Lower lobe of right lung (tissue), 2 donors: ENCODE measurements around the gene PEAK1. TPM values are rescaled to one million over a fixed set of nuclear protein-coding genes. Genes with fewer than 3 reads are reported as not detected.

ENCODE experiments used
- ATAC-seq, 2 donors: fragments of 200-7000 bp; cut with Tn5 transposase; one replicate each; pipeline ENCODE4 v1.9.1; 2020 to 2022; ENCODE audit warnings: mild to moderate bottlenecking in 2 of 2, moderate library complexity in 2 of 2
- DNase-seq: peaks from one replicate; pipeline ENCODE4 v3.0.0-alpha.2; 2020
- H3K27ac ChIP-seq: fragments of 200-600 bp; one replicate; pipeline ENCODE4 v1.8.0; 2022
- H3K27me3 ChIP-seq: fragments of 200-600 bp; one replicate; pipeline ENCODE4 v1.8.0; 2022; ENCODE audit warnings: low read depth
- H3K36me3 ChIP-seq: fragments of 200-600 bp; one replicate; pipeline ENCODE4 v1.8.0; 2022; ENCODE audit warnings: mild to moderate bottlenecking
- H3K4me1 ChIP-seq: fragments of 200-600 bp; one replicate; pipeline ENCODE4 v1.8.0; 2022
- H3K4me3 ChIP-seq: fragments of 200-600 bp; one replicate; pipeline ENCODE4 v1.8.0; 2022; ENCODE audit warnings: mild to moderate bottlenecking
- H3K9me3 ChIP-seq: fragments of 200-600 bp; one replicate; pipeline ENCODE4 v1.8.0; 2022
- intact Hi-C: fragments of 100-400 bp; cut with DNase I; formaldehyde crosslinking; loops from one replicate; pipeline ENCODE4 v1.11.0; 2022
- total RNA-seq: library from RNA; stranded (reverse); fragmentation: NEBNext Ultra II Directional; extraction: Animal tissue kit (Norgen Biotek cat#: 25700); gene quantifications from one replicate; pipeline ENCODE4 v1.2.1, GENCODE V29; 2021
- TF ChIP-seq, protein P1 (sequence below): fragments of 200-600 bp; IDR thresholded peaks from one replicate; pipeline ENCODE4 v1.8.0; 2022; ENCODE audit warnings: antibody characterized with exemption, mild to moderate bottlenecking
- donor health status: DM: no; HTN: yes; CAD: no; lungs with severe emphysema.

PEAK1 gene
- total RNA-seq, 1 donor from 2014 or later = 112 TPM

DNA sequence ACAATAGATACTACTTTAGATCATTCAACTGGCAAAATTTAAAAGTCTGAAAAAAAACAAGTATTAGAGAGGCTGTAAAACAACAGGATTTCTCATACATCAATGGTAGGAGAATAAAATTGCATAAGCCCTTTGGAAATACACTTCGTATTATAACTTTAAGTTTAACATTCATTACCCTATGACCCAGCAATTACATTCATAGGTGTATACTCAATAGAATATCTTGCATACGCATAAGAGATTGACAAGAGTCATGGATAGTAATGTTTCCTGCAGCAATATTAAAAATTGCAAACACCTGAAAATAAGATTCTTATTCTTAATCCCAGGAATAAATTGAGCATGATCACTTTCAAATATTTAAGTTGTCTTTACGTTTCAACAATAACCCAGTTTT is 63.6 kb downstream of the PEAK1 start:
- H3K9me3 ChIP-seq = no peaks in the 10 kb centered on the region
- no peak overlapping the region for H3K4me3 ChIP-seq
- TF ChIP-seq, protein P1, sequence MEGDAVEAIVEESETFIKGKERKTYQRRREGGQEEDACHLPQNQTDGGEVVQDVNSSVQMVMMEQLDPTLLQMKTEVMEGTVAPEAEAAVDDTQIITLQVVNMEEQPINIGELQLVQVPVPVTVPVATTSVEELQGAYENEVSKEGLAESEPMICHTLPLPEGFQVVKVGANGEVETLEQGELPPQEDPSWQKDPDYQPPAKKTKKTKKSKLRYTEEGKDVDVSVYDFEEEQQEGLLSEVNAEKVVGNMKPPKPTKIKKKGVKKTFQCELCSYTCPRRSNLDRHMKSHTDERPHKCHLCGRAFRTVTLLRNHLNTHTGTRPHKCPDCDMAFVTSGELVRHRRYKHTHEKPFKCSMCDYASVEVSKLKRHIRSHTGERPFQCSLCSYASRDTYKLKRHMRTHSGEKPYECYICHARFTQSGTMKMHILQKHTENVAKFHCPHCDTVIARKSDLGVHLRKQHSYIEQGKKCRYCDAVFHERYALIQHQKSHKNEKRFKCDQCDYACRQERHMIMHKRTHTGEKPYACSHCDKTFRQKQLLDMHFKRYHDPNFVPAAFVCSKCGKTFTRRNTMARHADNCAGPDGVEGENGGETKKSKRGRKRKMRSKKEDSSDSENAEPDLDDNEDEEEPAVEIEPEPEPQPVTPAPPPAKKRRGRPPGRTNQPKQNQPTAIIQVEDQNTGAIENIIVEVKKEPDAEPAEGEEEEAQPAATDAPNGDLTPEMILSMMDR = no peak
- ATAC-seq = no peak
- no peak for DNase-seq
- H3K4me1 ChIP-seq = peaks cover 8% of the 10 kb centered on the region
- no peaks in the 10 kb centered on the region for H3K27me3 ChIP-seq
- H3K27ac ChIP-seq = no peak overlapping the region
- no peaks in the 10 kb centered on the region for H3K36me3 ChIP-seq
- intact Hi-C loops = no loop called here

DNA sequence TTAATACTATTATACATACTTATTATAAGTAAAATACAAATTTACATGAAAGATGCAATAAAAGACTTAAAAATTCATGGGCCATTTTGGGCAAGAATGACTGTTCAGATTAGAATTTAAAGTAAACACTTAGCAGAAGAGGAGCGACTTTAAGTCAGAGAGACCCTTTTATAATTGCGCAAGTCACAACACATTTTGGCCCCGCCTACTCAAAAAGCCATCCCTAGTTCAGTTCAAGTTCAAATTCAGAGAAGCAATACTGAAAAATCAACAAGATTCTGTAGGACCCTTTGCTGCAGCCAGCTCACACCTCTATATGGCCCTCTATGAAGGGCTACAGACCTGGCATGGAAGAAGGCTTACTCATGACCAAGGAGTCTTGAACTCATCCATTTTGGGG is 64.6 kb downstream of the PEAK1 start:
- no peak for ATAC-seq
- no peaks in the 10 kb centered on the region for H3K36me3 ChIP-seq
- peaks cover 8% of the 10 kb centered on the region for H3K4me1 ChIP-seq
- no peak overlapping the region for H3K4me3 ChIP-seq
- no peak for DNase-seq
- H3K27me3 ChIP-seq = no peaks in the 10 kb centered on the region
- no peaks in the 10 kb centered on the region for H3K9me3 ChIP-seq
- H3K27ac ChIP-seq = no peak overlapping the region
- TF ChIP-seq, protein P1 = no peak
- intact Hi-C loops = no loop called here

DNA sequence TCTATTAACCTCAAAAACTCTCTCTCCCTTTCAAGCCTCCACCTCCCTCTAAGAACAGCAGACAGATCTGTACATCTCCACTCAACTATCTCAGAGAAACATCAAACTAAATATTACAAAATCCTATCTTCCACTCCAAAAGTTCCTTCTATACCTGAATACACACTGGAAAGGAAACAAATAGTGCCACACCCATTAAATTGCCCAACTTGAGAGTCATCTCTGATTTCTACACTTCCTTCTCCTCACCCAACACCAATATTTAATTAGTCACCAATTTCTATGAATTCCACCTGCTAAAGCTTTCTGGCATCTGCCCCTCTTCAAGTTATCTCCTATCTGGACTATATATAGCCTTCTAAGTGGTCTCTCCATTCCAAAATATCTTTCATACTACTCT is 65.8 kb downstream of the PEAK1 start:
- ATAC-seq = no peak
- intact Hi-C loops = no loop called here
- DNase-seq = no peak
- Histone ChIP-seq H3K27ac (no peak overlapping the region), H3K27me3 (no peaks in the 10 kb centered on the region), H3K36me3 (no peaks in the 10 kb centered on the region), H3K4me1 (peaks cover 8% of the 10 kb centered on the region), H3K4me3 (no peak overlapping the region), H3K9me3 (no peaks in the 10 kb centered on the region)
- TF ChIP-seq, protein P1 = no peak

DNA sequence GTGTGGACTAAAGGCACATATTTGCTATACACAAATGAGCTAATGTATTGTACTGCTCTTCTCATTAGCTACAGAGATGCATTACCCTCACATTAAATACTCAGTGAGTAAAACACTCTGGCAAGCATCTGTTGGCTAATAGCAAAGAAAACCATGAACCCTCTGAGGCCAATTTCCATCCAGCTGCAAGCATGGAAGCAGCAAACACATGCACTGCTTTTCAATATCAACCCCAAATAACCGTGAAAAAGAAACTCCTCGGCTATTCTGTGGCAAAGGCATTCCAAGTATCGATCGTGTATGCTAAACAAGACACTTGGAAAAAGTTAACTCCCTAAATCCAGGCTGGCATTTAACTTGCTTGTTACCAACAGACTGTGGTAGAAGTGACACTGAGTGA is 67.0 kb downstream of the PEAK1 start:
- Histone ChIP-seq H3K27ac (no peak overlapping the region), H3K9me3 (no peaks in the 10 kb centered on the region), H3K36me3 (no peaks in the 10 kb centered on the region), H3K27me3 (no peaks in the 10 kb centered on the region), H3K4me3 (no peak overlapping the region), H3K4me1 (peaks cover 8% of the 10 kb centered on the region)
- TF ChIP-seq, protein P1 = no peak
- DNase-seq (no peak), ATAC-seq (no peak)
- intact Hi-C loops = no loop called here

DNA sequence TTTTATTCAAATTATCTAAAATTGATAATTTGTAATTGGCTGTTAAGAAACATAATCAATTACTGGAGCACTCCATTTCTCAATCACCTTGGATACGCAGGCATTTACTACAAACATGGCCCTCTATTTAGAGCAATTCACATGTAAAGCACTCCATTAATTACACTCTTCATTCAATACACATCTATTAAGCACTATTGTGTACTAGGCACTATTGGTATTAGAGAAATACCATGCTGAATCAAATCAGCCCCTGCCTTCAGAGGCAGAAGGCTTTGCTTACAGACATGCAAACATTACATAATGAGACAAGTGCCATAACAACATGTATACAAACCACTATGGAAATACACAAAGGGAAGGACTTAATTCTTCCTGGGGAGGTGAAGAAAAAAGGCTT is 69.1 kb downstream of the PEAK1 start:
- H3K4me1 ChIP-seq = peaks cover 18% of the 10 kb centered on the region
- TF ChIP-seq, protein P1 = no peak
- H3K9me3 ChIP-seq = no peaks in the 10 kb centered on the region
- H3K27me3 ChIP-seq = no peaks in the 10 kb centered on the region
- H3K4me3 ChIP-seq = no peak overlapping the region
- DNase-seq (no peak), ATAC-seq (no peak)
- H3K36me3 ChIP-seq = no peaks in the 10 kb centered on the region
- intact Hi-C loops = no loop called here
- no peak overlapping the region for H3K27ac ChIP-seq

DNA sequence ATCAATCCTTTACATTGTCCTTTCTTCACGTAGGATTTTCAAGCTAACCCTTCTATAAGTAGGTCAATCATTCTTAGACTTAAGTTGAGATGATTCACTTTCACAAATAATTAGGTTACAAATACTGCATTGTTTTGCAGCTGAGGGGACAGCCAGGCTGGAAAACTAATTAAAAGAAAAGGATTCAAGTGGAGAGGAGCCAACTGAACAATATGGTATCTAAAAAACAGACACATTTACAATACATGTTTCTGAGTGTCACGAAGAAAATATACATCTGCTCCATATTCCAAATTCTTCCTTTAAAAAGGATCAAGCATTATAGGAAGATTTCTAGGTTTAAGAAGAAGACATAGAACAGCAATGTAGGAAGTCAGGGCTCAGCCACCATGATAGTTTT is 70.2 kb downstream of the PEAK1 start:
- peaks cover 18% of the 10 kb centered on the region for H3K4me1 ChIP-seq
- TF ChIP-seq, protein P1 = no peak
- ATAC-seq = no peak
- H3K27me3 ChIP-seq = no peaks in the 10 kb centered on the region
- H3K9me3 ChIP-seq = no peaks in the 10 kb centered on the region
- H3K36me3 ChIP-seq = no peaks in the 10 kb centered on the region
- H3K4me3 ChIP-seq = no peak overlapping the region
- no peak for DNase-seq
- intact Hi-C loops = no loop called here
- H3K27ac ChIP-seq = no peak overlapping the region
